Measurements from ENCODE around the gene ATG4D. TPM values are rescaled to one million over a fixed set of nuclear protein-coding genes. Genes with fewer than 3 reads are reported as not detected.
A peak's percentile ranks its signal among the peaks of the same experiment; 100 is the strongest.

The ATG4D gene
- total and polyA plus RNA-seq, 7 donors: 11.4 to 82.5 (median 25.5) TPM

DNA sequence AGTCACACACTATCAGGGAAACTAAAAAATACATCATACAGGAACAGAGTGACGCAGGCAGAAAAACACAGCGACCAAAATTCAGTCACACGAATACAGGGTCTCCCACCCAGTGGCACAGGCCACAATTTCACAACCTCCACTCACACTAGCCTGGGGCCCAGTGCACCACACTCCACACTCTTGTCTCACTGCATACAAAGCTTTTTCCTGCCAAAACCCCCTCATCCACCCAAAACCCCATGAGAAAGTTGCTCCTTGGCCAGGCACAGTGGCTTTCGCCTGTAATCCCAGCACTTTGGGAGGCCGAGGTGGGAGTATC is 27.7 kb upstream of the ATG4D start:
- Histone ChIP-seq H3K27me3 (peaks cover 51 to 96% (median 85%) of the 10 kb centered on the region in 3 donors), H3K36me3 (no peaks in the 10 kb centered on the region), H3K9me3 (no peaks in the 10 kb centered on the region), H3K27ac (no peak overlapping the region), H3K4me3 (no peak overlapping the region), H3K4me1 (peaks cover 0 to 35% (median 21%) of the 10 kb centered on the region in 4 donors)
- no peak for TF ChIP-seq POLR2AphosphoS5 (IDR thresholded peaks at IDR 0.05)
- TF ChIP-seq, protein P1, sequence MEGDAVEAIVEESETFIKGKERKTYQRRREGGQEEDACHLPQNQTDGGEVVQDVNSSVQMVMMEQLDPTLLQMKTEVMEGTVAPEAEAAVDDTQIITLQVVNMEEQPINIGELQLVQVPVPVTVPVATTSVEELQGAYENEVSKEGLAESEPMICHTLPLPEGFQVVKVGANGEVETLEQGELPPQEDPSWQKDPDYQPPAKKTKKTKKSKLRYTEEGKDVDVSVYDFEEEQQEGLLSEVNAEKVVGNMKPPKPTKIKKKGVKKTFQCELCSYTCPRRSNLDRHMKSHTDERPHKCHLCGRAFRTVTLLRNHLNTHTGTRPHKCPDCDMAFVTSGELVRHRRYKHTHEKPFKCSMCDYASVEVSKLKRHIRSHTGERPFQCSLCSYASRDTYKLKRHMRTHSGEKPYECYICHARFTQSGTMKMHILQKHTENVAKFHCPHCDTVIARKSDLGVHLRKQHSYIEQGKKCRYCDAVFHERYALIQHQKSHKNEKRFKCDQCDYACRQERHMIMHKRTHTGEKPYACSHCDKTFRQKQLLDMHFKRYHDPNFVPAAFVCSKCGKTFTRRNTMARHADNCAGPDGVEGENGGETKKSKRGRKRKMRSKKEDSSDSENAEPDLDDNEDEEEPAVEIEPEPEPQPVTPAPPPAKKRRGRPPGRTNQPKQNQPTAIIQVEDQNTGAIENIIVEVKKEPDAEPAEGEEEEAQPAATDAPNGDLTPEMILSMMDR (IDR thresholded peaks at IDR 0.05): no peak
- TF ChIP-seq POLR2A (IDR thresholded peaks at IDR 0.05): no peak
- TF ChIP-seq EP300 (IDR thresholded peaks at IDR 0.05): no peak
- 90 to 91% methylated on average over 5 of the region's 5 CpGs for WGBS, 2 donors
- intact Hi-C loops (cut with DNase I): loop anchor here (2.0 kb wide), 1 partner anchor 21 kb away; no protein-coding TSS in a partner anchor
- no peak for DNase-seq

DNA sequence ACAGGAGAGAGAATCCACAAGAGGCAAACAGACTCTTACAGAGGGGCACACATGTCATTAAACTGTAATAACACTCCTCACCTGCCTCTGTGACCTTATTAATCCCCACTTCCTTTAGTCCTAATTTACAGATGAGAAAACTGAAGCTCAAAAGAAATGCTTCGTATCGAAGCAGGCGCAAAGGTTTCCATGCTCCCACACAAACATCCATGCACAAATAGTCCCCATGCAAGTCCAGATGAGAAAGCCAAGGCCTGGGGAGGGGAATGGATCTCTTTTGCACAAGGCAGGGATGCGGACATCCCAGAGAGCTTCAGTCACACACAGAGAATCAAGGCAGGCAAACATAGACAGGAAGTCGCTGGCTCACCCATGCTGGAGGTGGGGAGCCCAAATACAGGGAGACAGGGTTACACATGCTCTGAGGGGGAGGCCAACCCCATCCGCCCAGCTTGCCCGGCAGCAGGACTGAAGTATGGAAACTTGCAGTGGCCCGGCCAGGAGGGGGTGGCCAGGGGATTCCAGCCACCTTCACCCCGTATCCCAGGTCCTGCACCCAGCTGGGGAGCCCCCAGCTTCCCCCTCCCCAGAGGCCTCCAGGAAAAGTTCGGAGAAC is 26.9 kb upstream of the ATG4D start:
- Histone ChIP-seq H3K4me3 (peak overlapping the region in 3 of 4 donors; percentile 1 to 36 (median 28)), H3K27me3 (peaks cover 51 to 88% (median 85%) of the 10 kb centered on the region in 3 donors), H3K9me3 (no peaks in the 10 kb centered on the region), H3K27ac (no peak overlapping the region), H3K4me1 (peaks cover 0 to 35% (median 21%) of the 10 kb centered on the region in 4 donors), H3K36me3 (no peaks in the 10 kb centered on the region)
- TF ChIP-seq, protein P1 (IDR thresholded peaks at IDR 0.05): no peak
- TF ChIP-seq POLR2AphosphoS5 (IDR thresholded peaks at IDR 0.05): no peak
- TF ChIP-seq EP300 (IDR thresholded peaks at IDR 0.05): no peak
- TF ChIP-seq POLR2A (IDR thresholded peaks at IDR 0.05): no peak
- DNase-seq: no peak
- intact Hi-C loops (cut with DNase I): loop anchor here (2.0 kb wide), 1 partner anchor 20 kb away; no protein-coding TSS in a partner anchor
- 47 to 50% methylated on average over 10 of the region's 10 CpGs for WGBS, 2 donors

DNA sequence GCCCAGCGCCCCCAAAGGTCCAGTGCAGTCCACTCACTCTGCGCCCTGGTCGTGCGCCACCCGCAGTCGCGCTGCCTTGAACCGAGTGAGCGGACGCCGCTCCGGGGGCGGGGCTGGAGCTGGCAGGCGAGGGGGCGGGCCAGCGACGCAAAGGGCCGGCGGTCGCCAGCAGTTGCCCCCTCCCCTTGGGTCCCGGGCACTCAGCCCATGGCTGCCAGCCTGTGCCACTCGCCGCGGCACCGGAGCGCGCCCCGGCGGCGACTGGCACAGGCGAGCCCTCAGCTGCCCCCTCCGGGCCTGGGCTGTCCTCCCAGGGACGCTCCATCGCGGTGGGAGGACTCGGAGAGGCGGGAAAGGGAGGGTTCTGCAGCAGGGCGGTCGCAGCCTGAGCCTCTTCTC is 26.3 kb upstream of the ATG4D start, which contains the start of gene S1PR5:
TSS of gene S1PR5 (minus strand) at position 87 of the 399 bp plus-strand sequence. CDS start 2,436 bp downstream, outside the sequence.
- WGBS, 2 donors: 1 to 3% methylated on average over 39 of the region's 39 CpGs

DNA sequence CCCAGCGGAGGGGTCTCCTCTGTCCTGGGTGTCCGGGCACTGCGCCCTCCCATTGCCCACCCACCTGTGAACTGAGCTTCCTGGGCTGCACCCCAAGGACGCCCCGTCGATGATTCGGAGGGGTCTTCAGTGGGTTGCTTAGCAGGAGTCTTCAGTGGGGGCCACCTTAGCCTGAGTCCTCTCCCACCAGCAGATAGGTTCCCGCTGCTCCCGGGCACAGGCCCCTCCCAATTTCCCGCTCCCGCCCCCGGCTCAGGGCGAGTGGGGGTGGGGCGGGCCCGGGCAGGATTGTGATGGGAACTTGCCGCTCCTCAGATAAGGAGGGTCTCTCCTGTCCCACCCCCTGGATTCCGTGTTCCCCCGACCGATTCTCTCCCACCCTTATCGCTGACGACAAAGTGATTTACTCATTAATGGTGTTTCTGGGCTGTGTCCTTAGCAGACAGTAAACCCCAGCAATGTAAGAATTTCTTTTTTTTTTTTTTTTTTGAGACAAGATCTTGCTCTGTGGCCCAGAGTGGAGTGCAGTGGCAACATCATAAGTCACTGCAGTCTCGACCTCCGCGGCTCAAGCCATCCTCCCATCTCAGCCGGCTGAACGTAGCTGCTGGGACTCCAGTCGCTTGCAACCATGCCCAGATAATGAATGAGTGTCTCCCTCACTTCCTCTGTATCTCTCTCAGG is 25.8 kb upstream of the ATG4D start:
- H3K27ac ChIP-seq: no peak overlapping the region
- 2% methylated on average over 27 of the region's 27 CpGs for WGBS, 2 donors
- no peak for TF ChIP-seq POLR2AphosphoS5 (IDR thresholded peaks at IDR 0.05)
- no peak for TF ChIP-seq POLR2A (IDR thresholded peaks at IDR 0.05)
- no peak for TF ChIP-seq EP300 (IDR thresholded peaks at IDR 0.05)
- TF ChIP-seq, protein P1 (IDR thresholded peaks at IDR 0.05): no peak
- H3K4me1 ChIP-seq: peaks cover 0 to 35% (median 21%) of the 10 kb centered on the region in 4 donors
- intact Hi-C loops (cut with DNase I): loop anchor here (2.0 kb wide), 1 partner anchor 19 kb away; no protein-coding TSS in a partner anchor
- DNase-seq: no peak
- peak overlapping the region in 3 of 4 donors; percentile 1 to 36 (median 28) for H3K4me3 ChIP-seq
- no peaks in the 10 kb centered on the region for H3K9me3 ChIP-seq
- H3K27me3 ChIP-seq: peaks cover 50 to 77% (median 77%) of the 10 kb centered on the region in 3 donors
- no peaks in the 10 kb centered on the region for H3K36me3 ChIP-seq

More for the DNA sequence above, 26.3 kb upstream of the ATG4D start, which contains the start of gene S1PR5:
- no peak for TF ChIP-seq EP300 (IDR thresholded peaks at IDR 0.05)
- TF ChIP-seq, protein P1 (IDR thresholded peaks at IDR 0.05): no peak
- no peak for TF ChIP-seq POLR2A (IDR thresholded peaks at IDR 0.05)
- TF ChIP-seq POLR2AphosphoS5 (IDR thresholded peaks at IDR 0.05): no peak
- H3K36me3 ChIP-seq: no peaks in the 10 kb centered on the region
- H3K27me3 ChIP-seq: peaks cover 51 to 82% (median 81%) of the 10 kb centered on the region in 3 donors
- peaks cover 0 to 35% (median 21%) of the 10 kb centered on the region in 4 donors for H3K4me1 ChIP-seq
- DNase-seq: no peak
- peak within 1 kb of the TSS in 3 of 4 donors; percentile 1 to 36 (median 28) for H3K4me3 ChIP-seq
- H3K9me3 ChIP-seq: no peaks in the 10 kb centered on the region
- intact Hi-C loops (cut with DNase I): loop anchor here (2.0 kb wide), 1 partner anchor 19 kb away; no protein-coding TSS in a partner anchor
- no peak within 1 kb of the TSS for H3K27ac ChIP-seq

Measured in sigmoid colon (tissue), 7 donors.